GM19035 (cell line): ENCODE measurements around the gene DDX21.
"Not testable (repeated sequence)": the region's sequence is repeated elsewhere in the genome, so short reads cannot be mapped to it uniquely, and the experiment has no call there.

Experiments used
- ATAC-seq: cut with Tn5 transposase; IDR thresholded peaks from one replicate; pipeline ENCODE4 v1.9.1; 2021; ENCODE audit not compliant: unreplicated experiment

The DDX21 gene

DNA sequence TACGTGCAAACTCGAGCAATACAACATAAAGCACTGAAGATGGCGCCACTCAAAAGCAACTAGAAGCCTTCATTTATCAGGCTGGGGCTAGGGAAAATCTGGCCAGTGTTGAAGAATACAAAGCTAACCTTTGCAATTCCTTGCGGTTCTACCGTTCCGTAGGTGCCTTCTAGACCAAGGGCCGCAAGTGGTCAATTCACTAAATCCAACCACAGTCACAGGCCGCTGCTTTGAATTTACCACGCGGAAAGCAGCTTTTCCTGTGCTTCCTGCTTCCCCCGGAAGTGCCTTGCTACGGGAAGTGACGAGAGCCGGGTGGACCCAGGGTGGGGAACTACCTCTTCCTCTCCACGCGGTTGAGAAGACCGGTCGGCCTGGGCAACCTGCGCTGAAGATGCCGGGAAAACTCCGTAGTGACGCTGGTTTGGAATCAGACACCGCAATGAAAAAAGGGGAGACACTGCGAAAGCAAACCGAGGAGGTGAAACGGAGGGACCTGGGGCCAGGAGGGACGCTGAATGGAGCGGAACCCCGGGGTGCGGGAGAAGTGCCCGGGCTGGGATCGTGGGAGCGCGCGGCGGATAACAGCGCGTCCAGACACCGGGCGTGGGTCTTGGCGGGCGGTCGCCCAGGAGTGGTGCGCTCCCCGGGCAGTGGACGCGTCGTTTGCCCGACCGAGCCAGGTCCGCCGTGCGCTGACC, at the start of gene DDX21:
Gene DDX21, plus strand, starts transcription at position 339 of the 701 bp plus-strand sequence. Its CDS starts 56 bp downstream, at position 395.
- peak; percentile 83 for ATAC-seq

DNA sequence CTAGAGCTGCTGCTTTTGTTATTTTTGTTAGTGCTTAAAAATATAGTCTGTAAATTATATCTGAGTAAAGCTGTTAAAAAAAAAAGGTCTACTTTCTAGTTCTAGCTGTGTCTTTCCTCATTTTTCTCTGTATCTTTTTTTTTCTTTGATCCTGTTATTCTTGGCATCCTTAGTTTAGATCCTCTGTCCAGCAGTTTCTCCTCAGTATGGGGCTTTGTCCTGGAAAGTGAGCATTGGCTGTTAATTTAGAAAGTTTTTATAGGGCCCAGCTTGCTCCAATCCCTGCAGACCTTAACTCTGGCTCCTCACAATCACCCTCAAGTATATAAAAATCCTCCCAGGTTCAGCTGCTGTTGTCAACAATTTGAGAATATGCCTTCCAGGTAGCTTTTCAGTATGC, 31.4 kb upstream of the DDX21 start:
- no peak for ATAC-seq

DNA sequence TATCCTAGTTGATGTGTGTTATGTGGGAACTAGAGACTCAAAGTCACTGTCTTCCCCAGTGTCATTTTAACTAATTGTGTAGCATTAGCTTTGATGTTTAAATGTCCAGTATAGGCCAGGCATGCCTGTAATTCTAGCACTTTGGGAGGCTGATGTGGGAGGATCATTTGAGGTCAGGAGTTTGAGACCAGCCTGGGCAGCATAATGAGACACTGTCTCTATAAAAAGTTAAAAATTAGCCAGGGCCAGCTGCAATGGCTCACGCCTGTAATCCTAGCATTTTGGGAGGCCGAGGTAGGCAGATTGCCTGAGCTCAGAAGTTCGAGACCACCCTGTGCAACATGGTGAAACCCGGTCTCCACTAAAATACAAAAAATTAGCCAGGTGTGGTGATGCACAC, 30.5 kb upstream of the DDX21 start:
- ATAC-seq, result no peak

DNA sequence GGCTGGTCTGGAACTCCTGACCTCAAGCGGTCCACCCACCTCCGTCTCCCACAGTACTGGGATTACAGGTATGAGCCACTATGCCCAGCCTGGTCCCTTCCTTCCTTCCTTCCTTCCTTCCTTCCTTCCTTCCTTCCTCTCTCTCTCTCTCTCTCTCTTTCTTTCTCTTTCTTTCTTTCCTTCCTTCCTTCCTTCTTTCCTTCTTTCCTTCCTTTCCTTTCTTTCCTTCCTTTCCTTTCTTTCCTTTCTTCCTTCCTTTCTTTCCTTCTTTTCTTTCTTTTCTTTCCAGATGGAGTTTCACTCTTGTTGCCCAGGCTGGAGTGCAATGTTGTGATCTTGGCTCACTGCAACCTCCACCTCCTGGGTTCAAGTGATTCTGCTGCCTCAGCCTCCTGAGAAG, 26.8 kb upstream of the DDX21 start:
- not testable (repeated sequence) for ATAC-seq

DNA sequence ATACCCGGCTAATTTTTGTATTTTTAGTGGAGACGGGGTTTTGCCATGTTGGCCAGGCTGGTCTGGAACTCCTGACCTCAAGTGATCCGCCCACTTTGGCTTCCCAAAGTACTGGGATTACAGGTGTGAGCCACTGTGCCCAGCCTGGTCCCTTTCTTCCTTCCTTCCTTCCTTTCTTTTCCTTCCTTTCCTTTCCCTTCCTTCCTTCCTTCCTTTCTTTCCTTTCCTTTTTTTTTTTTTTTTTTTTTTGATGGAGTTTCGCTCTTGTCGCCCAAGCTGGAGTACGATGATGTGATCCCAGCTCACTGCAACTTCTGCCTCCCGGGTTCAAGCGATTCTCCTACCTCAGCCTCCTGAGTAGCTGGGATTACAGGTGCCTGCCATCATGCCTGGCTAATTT, 26.1 kb upstream of the DDX21 start:
- not testable (repeated sequence) for ATAC-seq

DNA sequence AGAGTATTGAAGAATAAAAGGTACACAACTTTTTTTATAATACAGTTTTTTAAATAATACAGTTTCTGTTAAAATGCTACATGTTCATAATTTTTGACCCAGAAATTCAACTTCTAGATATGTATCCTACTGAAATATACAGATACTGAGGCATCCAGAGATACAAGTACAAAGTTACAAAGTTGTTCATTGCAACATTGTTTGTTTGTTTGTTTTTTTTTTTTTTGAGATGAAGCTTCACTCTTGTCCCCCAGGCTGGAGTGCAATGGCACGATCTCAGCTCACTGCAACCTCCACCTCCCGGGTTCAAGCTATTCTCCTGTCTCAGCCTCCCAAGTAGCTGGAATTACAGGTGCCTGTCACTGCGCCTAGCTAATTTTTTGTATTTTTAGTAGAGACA, 23.1 kb upstream of the DDX21 start:
- not testable (repeated sequence) for ATAC-seq

DNA sequence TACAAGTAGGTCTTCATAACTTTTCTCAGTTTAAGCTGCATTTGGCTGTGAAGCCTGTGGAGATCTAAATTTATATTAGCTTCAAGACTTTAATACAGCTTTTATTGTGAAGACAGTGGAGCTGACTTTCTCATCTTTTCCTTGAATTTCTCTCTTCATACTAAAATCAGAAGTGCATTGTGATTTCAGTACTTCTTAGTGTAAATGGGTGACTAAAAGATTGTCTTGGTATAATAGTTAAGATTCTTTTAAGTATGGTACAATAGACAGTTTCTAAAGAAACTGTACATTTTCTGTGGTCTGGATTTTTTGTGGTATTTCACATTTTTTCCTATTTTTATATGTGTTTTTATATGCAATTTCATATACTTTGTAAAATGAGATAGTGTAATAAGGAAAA, 21.0 kb upstream of the DDX21 start:
- no peak for ATAC-seq

DNA sequence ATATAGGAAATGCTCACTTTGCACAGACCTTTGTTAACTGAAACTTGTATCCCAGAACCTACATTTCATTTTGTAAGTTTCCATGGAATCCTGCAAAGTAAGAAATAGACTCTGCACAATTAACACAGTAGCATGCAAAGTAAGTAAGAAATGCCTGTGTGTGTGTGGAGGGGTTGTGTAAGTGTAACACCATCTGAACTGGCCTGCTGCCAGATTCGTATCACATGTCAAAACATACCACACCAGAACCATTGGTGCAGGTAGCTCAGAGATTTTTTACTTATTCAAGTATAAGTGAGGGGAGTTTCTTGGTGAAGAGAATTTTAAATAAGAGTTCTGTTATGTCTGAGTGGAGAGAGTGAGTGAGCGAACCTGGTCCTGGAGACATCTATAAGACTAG, 17.9 kb upstream of the DDX21 start:
- ATAC-seq, result no peak

DNA sequence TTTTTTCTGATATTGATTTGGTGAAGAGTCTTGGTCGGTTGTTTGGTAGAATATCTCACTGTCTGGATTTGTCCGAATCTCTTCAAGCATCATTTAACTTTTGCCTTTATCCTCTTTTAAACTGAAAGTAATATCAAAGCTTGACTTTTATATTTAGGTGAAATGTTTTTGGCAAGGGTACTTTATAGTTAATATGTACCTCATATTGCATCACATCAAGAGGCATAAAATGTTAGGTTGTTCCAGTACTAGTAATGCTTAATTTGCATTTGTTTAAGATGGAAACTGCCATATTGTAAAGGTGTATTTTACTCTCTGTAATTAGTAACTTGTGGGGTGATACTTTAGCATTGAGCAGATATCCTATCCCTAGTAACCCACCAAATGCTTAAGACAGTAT, 17.1 kb upstream of the DDX21 start:
- no peak for ATAC-seq

DNA sequence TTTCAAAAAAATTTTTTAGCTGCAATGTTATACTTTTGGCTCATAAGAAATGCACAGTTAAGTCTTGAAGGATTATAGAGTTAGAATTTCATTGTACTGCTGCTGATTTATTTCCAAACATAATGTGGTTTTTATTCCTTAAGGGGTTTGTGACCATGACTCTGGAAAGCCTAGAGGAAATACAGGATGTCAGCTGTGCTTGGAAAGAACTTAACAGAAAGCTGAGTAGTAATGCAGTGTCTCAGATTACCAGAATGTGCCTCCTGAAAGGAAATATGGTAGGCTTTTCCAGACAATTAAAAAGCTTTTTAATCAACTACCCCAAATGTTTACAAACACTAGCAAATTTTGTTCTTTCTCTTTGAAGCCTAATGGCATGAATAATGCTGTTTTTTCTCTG, 15.1 kb upstream of the DDX21 start:
- ATAC-seq, result not testable (repeated sequence)

DNA sequence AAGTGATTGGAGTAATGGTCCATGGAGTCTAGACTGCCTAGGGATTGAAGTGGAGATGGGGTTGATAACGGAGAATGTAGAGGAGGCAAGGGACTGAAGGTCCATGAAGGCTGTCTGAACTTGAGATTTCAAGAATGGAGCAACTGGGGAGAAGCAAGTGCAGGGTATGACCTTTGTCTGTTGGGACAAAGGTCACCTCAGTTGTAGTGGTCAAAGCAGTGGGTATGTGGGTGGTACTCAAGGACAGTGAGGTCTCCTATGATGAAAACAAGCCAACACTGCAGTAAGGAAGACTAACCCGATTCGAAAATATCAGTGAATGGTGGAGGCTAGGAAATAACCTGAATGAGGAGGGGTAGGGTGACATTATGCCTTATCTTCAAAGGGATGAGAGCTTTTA, 5.4 kb upstream of the DDX21 start:
- ATAC-seq, result no peak

DNA sequence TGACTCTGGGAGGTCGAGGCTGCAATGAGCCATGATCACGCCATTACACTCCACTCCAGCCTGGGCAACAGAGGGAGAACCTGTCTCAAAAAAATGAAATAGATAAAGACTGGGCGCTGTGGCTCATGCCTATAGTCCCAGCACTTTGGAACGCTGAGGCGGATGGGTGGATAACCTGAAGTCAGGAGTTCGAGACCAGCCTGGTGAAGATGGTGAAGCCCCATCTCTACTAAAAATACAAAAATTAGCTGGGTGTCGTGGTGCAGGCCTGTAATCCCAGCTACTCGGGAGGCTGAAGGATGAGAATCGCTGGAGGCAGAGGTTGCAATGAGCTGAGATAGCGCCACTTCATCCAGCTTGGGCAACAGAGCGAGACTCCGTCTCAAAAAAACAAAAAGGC, 1.1 kb upstream of the DDX21 start:
- ATAC-seq, result no peak

DNA sequence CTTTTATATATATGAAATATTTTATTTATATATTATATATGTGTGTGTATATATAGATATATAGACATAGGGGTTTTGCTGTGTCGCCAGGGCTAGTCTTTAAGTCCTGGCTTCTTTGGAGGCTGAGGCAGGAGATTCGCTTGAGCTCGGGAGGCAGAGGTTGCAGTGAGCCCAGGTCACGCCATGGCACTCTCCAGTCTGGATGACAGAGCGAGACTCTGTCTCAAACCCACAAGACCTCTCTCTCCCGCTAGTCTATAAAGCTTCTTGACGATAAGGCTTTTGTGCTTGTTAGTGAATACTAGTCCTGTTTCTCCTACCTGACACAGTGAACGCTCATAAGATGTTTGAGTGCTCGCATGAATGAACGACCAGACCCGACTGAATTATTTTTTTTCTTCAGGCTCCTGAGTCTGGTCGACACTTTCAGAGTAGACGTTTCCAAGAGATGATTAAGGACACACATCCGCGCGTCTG, 577 bp upstream of the DDX21 start:
- ATAC-seq, result peak; percentile 10

DNA sequence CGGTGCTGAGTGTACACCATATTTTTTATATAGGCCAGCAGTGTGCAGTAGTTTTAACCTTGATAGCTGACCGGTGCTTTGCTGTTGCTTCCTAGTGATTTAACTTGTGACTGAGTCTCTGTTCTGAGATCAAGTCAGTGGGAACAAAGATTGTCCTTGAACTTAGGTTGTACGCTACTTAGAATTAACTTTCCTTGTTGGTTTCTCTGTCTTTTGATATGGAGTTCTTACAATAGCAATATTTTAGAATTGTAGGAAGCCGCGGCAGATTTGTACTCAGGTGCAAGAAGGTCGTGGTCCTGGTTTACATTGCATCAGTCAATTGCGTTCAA, 1.3 kb downstream of the DDX21 start:
- ATAC-seq, result no peak

DNA sequence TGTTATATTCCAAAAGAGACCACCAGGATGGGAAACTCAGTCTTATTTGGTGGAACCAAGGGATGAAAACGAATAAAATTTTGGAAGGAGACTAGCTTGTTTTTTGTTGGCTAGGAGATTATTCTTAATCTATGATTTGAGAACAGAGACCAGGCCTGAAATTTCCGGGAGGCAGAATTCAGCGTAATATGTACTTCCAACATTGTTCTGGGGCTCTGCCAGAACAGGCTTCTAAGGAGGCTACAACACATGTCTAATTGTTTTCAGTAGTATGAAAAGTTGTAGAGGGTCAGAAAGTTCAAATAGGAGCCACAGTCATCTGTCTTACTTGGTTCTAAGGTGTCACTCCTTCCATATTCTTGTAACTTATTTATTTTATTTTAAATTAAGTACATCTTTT, 1.7 kb downstream of the DDX21 start:
- ATAC-seq, result no peak

DNA sequence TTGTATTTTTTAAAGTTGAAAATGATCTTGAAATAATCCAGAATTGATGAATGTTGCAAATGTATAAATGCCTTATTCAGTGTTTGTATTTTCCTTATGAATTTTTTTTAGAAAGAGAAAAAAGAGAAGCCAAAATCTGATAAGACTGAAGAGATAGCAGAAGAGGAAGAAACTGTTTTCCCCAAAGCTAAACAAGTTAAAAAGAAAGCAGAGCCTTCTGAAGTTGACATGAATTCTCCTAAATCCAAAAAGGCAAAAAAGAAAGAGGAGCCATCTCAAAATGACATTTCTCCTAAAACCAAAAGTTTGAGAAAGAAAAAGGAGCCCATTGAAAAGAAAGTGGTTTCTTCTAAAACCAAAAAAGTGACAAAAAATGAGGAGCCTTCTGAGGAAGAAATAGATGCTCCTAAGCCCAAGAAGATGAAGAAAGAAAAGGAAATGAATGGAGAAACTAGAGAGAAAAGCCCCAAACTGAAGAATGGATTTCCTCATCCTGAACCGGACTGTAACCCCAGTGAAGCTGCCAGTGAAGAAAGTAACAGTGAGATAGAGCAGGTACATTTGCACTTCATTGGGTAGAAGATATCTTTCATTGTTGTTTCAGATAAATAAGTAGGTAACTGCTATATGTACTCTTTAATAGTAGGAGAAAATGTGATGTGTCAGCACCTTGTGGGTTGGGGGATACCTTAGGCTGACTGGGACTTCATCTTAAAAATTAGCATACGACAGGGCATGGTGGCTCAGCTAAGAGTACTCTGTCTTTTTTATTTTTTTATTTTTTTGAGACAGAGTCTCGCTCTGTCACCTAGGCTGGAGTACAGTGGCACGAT, 3.9 kb downstream of the DDX21 start:
- ATAC-seq, result no peak

DNA sequence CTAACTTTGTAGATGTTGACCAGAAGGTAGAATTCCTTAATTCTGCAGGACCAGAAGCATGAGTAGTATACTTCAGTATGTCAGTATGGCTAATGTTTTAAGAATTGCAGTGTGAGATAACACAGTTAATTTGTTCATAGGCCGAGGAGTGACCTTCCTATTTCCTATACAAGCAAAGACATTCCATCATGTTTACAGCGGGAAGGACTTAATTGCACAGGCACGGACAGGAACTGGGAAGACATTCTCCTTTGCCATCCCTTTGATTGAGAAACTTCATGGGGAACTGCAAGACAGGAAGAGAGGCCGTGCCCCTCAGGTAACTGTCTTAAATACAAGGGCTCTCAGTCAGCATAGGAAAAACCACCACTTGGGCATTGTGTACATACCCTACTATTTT, 7.2 kb downstream of the DDX21 start:
- ATAC-seq, result no peak

DNA sequence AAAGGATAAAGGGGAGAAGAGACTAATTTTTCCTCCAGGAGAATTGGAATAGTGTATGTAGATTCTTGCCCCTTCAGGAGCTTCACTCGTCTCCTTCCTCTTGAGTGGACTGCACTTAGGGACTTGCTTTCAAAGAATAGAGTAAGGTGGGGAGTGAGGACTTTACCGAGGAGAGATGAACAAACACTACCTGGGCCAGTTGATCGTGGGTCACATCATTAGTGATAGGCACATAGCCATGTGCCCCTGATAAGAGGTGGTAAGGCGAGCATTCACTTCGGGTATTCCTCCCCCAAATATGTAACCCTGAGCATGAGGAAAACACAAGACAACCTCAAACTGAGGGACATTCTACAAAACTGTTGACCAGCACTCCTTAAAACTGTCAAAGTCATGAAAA, 18.0 kb downstream of the DDX21 start:
- no peak for ATAC-seq

DNA sequence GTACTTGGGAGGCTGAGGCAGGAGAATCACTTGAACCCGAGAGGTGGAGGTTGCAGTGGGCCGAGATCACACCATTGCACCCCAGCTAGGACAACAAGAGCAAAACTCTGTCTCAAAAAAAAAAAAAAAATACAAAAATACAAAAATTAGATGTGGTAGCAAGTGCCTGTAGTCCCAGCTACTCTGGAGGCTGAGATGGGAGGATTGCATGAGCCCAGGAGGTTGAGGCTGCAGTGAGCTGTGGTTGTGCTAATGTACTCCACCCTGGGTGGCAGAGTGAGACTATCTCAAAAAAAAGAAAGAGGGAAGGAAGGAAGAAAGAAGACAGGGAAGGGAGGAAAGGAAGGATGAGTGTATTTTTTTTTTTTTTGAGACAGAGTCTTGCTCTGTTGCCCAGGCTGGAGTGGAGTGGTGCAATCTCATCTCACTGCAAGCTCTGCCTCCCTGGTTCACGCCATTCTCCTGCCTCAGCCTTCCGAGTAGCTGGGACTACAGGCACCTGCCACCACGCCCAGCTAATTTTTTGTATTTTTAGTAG, 20.0 kb downstream of the DDX21 start:
- ATAC-seq, result not testable (repeated sequence)

DNA sequence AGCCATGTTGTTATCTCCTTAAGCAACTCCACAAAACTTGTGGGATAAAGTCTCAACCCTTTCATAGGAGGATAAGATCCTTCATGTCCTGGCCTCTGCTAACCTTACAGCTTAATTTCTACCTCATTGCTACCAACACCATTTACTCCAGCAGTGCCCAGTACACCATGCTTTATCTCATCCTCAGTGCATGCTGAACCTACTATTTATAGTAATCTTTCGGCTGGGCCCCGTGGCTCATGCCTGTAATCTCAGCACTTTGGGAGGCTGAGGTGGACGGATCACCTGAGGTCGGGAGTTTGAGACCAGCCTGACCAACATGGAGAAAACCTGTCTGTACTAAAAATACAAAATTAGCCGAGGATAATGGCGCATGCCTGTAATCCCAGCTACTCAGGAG, 23.8 kb downstream of the DDX21 start:
- ATAC-seq, result not testable (repeated sequence)

DNA sequence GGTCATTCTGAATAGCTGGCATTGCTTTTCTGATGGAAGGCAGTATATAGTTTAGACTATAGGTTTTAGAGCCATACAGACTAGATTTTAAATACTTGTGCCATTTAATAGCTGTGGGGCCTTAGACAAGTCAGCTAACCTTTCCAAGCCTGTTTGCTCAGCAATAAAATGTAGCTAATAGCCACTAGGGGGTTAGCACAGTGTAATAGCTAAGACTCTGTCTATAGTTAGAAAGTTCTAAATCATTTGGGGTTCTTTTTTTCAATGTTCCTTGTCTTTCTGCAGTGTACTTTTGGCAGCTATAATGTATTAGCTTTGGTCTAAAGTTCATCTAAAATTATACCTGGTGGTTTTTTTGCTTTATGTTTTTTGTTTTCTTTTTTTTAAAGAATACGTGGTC, 25.1 kb downstream of the DDX21 start:
- no peak for ATAC-seq

DNA sequence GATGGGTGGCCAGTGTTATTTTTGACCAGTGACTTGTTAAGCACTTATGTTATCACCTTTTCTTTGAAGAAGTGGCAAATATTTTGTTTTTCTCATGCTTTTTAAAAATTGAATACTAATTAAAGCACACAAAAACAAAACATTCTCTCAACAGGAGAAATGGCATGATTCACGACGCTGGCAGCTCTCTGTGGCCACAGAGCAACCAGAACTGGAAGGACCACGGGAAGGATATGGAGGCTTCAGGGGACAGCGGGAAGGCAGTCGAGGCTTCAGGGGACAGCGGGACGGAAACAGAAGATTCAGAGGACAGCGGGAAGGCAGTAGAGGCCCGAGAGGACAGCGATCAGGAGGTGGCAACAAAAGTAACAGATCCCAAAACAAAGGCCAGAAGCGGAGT, 26.4 kb downstream of the DDX21 start:
- ATAC-seq, result no peak
